NCI-H526 treated with DMSO at 0.1 percent for 48 hours (cell line): ENCODE data around the gene CYP8B1.

Experiments
- DNase-seq: peaks from one replicate; lab custom pipeline; 2025; lab: John Stamatoyannopoulos, UW

Gene CYP8B1

GRCh38 chr3:42875325-42876151 is at the start of gene CYP8B1:
Gene CYP8B1, minus strand, starts transcription at chr3:42875879. Its CDS starts 63 bp downstream, at chr3:42875816.
- DNase-seq = no peak

GRCh38 chr3:42923606-42924005 is 47.9 kb upstream of the CYP8B1 start:
- no peak for DNase-seq

- no peak for DNase-seq
These were observed 39.3 kb upstream of the CYP8B1 start for GRCh38 chr3:42914771-42915515.

- DNase-seq = no peak
These were observed 35.9 kb upstream of the CYP8B1 start for GRCh38 chr3:42911551-42911950.

DNA sequence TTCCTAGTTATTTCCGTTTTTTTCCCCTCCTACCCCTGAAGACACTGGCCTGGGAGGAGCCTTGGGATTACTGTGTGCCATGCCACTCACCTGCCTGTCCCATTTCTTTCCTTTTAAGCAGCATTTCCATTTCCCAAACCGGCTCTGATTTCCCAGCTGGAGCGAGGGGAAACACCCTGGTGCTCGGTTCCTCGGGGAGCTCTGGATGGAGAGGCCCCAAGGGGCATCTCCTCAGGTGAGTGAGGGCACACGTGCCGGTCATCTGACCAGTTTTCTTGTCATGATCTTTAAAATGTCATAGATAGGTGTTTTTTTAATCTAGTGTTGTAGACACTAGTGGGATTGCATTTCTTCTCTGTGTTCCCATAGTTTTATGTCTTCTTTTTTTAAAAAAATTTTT is 33.0 kb upstream of the CYP8B1 start:
- no peak for DNase-seq

DNA sequence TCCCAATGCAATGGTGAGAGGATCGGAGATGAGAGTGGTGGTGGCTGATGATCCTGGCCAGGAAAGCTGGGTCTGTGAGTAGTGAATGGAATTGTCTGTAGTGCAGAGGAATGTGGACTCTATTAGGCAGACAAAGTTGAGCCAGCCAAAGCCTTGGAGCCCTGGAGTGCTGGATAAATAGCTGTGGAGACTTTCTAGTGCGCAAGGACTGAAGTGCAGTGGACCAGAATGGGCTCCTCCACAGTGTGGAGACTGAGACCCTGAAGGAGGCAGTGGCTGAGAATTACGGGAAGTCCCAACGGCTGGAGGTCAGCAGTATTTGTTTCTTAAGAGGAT is 31.1 kb upstream of the CYP8B1 start:
- DNase-seq = no peak

DNA sequence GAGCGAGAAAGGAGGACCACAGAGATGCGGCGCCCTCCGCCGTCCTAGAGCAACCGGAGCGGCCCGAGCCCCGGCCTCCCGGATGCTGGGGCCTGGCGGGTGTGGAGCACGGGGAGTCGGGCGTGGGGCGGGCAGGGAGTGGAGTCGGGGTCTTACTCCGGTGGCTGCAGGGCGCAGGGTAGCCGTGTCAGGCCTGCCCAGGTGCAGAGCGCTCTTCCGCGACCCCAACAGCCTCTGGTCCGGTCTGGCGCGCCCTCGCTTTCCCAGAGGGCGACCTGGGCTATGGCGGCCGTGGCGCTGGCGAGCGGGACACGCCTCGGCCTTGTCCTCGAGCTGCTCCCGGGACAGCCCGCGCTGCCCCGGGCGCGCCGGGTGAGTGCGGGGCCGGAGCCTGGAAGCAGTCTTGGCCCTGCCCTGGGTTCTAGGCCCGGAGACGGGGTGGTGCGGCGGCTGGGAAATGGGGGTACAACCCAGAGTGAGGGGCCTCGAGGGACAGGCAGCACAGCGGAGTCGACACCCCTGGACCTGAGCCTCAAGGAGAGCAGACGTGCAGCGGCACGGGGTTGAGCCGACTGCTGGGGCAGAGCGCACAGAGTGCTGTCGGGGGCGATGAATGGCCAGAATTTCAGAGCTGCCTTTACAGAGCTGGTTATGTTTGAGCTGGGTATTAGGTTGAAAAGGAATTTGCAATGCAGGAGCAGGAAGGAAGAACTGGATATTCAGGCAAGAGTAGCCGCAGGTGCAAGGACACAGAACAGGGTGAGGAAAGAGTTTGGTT is 30.6 kb upstream of the CYP8B1 start, which contains the start of gene ZNF662:
Gene ZNF662 (plus strand): TSS at position 73 of the 778 bp plus-strand sequence. CDS start 1,973 bp downstream, outside the sequence.
- no peak for DNase-seq

DNA sequence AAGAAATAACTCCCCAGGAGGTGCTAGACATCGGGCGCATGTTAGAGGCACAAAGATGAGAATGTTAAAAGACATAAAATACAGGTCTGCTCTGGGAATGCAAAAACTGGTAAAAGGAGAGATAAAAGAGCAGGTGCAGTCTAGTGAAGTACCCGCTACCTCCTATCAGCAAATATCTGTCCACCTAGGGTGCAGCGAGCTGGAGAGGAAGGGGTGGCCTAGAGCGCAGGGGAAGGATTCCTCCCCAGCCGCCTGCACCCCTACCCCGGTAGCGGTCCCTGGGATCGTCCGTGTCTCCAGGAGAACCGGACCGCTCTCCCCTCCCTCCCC is 30.0 kb upstream of the CYP8B1 start:
- DNase-seq = peak; percentile 39

GRCh38 chr3:42904076-42904475 is 28.4 kb upstream of the CYP8B1 start:
- no peak for DNase-seq

- DNase-seq = no peak
These were observed 26.6 kb upstream of the CYP8B1 start for GRCh38 chr3:42902257-42902656.

DNA sequence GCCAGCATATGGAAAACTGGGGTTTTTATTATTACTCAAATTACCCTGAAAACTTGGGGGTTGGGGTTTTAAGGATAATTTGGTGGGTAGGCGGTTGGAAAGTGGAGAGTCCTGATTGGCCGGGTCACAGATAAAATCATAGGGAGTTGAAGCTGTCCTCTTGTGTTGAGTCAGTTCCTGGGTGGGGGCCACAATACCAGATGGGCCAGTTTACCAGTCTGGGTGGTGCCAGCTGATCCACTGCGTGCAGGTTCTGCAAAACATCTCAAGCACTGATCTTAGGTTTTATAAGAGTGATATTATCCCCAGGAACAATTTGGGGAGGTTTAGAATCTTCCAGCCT is 25.4 kb upstream of the CYP8B1 start:
- DNase-seq = no peak

DNA sequence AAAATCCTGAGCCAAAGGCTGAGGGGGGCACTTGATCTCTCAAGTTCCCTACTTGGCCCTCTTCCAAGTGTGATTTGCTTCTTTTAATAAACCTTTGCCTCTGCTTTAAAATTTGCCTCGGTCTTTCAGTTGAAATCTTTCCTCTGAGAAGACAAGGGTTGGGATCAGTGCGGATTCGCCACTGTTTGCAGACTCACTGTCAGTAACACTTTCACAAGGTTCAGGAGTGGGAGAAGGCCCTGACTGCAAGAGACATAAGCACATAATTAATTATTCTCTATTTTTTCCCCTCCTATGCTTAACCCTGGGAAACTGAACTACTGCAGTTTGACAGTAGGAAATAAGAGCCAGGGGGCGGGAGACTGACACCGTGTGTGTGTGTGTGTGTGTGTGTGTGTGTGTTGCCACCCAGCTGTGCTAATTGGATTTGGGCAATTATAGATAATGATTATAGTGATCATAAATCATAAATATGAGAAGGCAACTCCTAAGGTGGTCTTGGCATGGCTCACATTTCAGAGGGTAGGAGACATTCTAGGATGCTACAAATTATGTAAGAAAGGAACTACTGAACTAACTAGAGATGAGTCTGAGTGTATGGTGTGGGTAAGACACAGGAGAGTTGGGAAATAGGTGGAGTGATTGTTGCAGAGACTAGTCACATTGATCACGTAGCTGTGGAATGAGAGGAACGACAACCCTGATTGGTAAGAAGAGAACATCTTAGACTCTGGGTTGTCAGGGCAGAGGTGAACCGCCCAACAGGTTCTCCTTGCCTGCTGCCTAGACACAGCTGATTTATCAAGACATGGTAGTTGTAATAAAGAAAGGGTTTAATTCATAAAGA is 24.8 kb upstream of the CYP8B1 start:
- DNase-seq = no peak

DNA sequence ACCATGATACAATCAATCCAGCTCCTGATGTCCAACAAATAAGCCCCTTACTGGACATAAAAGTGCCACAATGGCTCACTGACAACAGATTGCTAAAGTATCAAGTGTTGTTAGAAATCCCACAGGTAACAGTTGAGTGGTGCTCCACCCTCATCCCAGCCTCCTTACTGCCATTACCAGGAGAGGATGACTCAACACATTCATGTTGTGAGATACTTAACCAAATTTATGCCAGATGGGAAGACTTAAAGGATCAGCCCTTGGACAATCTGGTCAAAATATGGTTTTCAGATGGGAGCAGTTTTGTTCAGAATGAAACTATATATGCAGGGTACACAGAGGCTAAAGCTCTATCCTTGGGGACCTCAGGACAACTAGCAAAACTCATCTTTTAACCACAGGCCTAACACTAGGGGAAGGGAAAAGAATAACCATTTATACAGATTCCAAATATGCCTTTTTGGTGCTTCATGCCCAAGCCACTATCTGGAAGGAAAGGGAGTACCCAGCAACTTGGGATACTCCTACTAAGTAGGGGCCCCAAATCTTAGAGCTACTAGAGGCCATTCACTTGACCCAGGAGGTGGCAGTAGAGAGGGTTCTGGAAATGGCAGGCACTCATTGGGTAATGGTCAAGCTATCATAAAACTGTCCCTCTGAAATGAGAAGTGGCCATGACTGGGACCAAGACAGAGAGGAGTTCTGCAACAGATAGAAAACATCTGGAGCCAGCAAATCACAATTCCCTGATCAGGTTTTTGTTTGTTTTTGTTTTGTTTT is 23.4 kb upstream of the CYP8B1 start:
- no peak for DNase-seq

- no peak for DNase-seq
These were observed 19.8 kb upstream of the CYP8B1 start for GRCh38 chr3:42895580-42895868.

DNA sequence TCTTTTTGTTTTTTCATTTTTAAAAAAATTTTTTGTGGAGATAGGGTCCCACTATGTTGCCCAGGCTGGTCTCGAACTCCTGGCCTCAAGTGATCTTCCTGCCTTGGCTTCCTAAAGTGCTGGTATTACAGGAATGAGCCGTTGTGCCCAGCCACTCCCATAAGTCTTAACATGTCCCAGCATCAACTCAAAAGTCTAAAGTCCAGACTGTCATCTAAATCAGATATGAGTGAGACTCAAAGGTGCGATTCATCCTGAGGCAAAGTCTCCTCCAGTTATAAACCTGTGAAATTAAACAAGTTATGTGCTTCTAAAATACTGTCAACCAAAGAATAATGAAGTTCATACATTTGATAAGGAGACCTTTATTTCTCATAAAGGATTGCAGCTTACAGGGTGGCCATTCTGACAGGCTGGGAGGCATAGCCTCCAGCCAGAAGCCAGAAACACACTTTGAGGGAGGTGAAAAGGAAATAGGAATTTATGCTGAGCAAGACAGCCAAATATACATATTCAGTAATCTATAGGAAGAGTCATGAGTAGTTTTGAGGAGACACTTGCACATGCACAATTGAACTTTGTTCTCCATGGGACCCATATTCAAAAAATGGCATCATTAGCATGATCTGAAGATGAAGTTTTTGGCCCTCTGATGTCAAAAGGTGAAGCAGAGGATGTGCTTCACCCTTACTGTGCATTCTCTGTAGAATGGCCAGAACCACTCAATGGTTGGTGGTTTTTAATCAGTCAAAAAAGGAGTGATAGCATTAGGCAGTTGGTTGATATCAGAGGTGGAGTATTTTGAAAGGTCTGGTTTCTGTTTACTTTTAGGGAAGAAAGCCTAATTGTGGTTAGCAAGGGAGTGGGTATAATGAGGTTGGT is 19.3 kb upstream of the CYP8B1 start:
- DNase-seq = no peak

DNA sequence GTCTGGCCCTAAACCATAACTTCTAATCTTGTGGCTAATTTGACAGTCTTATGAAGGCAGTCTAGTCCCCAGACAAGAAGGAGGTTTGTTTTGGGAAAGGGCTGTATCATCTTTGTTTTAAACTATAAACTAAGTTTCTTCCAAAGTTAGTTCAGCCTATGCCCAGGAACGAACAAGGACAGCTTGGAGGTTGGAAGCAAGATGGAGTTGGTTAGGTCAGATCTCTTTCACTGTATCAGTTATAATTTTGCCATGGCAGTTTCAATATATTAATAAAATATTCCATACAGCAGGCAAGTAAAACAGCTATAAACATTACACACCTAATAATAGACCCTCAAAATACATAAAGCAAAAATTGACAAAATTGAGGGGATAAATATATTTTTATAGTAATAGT is 17.1 kb upstream of the CYP8B1 start:
- no peak for DNase-seq

GRCh38 chr3:42892169-42892568 is 16.5 kb upstream of the CYP8B1 start:
- no peak for DNase-seq

GRCh38 chr3:42891042-42891441 is 15.4 kb upstream of the CYP8B1 start:
- DNase-seq = no peak

DNA sequence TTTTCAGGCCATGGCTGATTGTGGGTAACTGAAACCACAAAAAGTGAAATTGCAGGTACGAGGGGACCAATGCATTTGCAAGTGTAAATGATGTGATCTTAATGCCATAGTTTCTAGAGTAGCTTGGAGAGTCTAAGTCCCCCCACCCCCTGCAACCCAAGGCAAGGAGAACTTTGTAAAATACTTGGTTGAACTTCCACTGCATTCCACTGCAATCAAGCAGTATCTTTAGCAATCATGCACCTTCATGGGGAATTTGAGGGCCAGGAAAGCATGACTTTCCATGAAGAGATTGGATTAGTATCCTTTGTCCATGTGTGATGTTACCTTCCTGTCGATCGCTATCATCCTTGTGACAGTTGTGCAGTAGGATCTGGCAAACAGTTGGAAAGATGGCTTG is 11.4 kb upstream of the CYP8B1 start:
- DNase-seq = no peak

DNA sequence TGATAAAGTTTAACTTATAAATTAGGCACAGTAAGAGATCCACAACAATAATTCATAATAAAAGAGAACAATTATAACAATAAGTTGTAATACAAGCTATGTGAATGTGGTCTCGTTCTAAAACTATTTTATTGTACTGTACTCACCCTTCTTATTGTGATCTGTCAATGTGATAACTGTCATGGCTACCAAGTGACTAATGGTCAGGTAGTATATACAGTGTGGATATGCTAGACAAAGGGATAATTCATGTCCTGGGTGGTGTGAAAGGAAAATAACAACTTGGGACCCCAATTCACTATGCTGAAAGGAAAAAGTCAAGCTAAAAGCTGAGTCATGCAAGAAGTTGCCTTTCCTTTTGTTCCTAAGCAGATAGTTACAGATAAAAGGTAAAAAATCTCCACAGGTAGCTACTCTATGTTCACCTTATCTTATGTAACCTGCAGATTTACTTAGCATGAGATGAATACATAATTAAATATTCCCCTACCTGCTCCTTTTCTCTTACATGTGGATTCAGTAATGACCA is 10.7 kb upstream of the CYP8B1 start:
- DNase-seq = no peak
